HG02623 (cell line): ENCODE results near the gene CAPZA3.
"Not testable (repeated sequence)": the region's sequence is repeated elsewhere in the genome, so short reads cannot be mapped to it uniquely, and the experiment has no call there.

Experiments used
- ATAC-seq: cut with Tn5 transposase; IDR thresholded peaks from one replicate; pipeline ENCODE4 v1.9.1; 2021; ENCODE audit warnings: moderate library complexity; ENCODE audit not compliant: unreplicated experiment

The CAPZA3 gene, protein sequence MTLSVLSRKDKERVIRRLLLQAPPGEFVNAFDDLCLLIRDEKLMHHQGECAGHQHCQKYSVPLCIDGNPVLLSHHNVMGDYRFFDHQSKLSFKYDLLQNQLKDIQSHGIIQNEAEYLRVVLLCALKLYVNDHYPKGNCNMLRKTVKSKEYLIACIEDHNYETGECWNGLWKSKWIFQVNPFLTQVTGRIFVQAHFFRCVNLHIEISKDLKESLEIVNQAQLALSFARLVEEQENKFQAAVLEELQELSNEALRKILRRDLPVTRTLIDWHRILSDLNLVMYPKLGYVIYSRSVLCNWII

DNA sequence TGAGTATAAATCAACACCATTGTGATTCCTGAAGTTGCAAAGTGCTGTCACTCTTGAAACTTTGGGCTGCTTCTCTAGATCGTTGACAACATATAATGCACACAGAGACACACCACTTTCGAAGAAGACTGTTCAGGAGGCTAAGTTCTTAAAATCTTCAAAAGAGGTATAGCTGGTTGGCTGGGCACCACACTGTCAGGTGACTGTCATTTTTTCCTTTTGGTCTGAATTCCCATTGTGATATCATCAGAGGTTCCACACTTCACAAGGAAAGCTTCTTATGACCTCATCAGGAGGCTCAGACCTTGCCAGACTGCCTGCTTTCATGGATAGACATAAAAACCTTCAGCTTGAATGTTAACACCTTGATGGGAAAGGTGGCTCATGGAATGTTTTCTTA is at the start of gene CAPZA3, which contains the start of gene PLCZ1:
Gene CAPZA3, plus strand, starts transcription at position 301 of the 400 bp plus-strand sequence. CDS start 150 bp downstream, outside the sequence.
Gene PLCZ1, minus strand, starts transcription at position 194 of the 400 bp plus-strand sequence. CDS start 641 bp downstream, outside the sequence.
- ATAC-seq: no peak

DNA sequence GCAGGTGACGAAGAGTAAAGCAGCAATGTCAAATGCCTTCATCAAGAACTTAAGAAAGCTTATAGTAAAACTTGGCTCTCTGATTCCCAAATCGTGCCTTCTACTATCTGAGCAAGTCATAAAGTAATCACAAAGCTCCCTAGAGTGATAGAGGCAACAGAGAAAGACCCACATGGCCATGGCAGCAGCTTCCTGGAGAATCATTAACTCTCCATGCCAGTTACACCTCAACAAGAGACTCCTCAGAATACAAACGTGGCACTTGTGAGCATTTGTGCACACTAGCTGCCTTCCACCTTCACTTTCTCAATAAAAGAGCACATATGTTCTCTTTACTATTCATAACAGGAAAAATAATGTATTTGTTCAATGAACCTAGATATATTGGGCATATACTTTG is 48.1 kb upstream of the CAPZA3 start:
- no peak for ATAC-seq

DNA sequence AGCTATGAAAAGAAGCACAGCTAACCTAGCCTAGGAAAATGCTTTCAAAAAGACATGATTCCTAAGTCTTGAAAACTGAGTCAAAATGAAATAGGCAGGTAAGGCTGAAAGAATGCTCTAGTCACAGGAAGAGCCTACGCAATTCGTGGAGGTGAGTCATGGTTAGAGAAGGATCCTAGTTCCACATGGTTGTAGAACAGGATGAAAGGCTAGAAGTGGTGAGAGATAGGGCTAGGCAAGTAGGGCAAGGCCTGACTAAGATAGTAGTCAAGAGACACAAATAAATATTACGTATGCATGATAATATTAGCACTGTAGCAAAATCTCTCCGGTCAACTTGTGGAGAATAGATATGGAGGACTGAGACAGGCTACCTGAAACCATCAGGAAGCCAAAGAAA is 47.3 kb upstream of the CAPZA3 start:
- ATAC-seq: no peak

DNA sequence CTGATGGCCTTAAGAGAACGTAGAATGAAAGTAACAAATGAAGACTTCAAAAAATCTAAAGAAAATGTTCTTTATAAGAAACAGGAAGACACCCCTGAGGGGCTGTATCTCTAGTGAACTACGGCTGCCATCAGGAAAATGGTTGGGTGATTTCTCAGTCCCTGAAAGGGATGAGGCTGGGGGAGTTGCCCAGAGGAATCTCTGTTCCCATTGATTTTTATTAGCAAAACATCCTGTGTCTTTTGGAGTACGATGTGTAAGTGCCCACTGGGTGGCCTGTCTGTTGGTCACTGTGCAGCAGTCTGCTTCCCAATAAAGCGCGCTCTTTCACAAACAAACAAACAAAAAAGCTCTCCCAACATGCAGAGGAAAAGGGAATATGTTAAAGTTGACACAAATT is 43.9 kb upstream of the CAPZA3 start:
- ATAC-seq: not testable (repeated sequence)

DNA sequence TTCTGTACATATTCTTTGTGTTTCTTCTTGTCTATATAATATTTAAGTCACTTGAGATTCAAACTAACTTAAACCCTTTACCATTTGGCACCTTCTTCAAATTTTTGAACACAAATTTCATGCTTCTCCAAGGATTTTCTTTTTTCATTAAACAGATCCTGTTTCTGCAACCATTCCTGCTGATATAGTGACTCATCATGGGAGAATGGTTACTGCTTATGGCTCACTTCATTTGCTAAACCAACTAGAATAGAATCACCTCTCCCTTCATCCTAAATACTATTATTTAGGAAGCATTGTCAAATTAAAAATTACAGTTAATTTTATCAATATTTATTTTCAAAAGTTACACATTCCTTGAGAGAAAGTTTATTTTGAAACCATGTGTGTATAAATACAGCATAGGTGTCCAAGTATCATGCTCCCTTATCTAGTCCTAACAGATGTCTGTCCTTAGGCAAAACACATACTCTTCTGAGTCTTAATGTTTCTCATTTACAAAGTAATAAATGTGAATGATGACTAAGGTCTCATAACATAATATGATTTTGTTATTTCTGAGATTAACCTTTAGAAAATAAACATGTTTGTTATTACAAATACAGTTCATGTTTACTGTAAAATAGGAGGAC is 40.8 kb upstream of the CAPZA3 start:
- no peak for ATAC-seq

DNA sequence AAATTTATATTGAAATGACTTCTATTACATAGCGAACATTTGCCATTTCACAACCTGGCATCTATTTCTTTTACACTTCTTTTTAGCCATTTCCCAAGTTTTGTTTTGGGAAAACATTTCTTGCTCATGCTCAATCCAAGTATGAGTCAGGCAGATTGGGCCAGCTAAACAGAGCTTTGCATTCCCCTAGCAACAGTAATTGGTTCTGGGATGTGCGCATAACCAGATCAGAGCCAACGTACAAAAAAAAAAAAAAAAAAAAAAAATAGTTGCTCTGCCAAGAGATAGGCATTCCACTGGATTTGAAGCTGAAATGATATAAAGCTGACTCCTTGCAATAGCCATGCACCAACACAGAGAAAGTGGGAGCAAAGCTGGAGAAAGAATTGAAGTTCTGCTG is 37.6 kb upstream of the CAPZA3 start:
- no peak for ATAC-seq

DNA sequence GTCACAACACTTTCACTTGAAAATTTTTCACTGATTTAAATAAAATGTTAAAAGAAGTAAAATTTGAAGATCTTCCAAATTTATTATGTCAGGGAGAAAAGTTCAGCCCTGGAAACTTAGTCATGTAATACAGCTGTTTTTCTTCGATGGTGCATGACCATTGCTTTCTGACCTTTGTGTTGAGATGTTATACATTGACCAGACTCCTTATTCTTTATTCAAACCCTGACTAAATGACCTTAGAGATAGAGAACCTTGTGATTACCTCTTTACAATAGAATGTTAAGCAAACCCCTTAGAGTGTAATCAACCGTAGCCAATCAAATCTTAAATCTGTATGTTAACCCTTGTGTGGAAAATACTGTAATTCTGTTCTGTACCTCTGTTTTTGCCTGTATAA is 34.6 kb upstream of the CAPZA3 start:
- ATAC-seq: no peak

DNA sequence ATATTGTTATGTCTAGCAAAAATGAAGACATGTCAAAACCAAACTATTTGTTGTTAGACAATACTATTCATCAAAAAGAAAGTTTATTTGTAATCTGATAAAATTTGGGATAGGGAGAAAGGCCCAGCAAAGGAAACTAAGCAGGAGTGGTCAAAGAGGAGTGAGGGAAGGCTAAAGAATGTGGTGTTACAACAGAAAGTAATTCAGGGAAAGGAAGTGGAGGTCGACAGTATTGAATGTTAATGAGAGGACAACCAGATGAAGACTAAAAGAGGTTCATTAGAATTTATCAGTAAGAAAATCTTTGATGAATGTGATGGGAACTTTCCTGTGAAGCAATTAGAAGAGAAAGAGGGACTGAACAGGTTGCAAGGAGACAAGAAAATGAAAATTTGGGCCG is 34.0 kb upstream of the CAPZA3 start:
- no peak for ATAC-seq

DNA sequence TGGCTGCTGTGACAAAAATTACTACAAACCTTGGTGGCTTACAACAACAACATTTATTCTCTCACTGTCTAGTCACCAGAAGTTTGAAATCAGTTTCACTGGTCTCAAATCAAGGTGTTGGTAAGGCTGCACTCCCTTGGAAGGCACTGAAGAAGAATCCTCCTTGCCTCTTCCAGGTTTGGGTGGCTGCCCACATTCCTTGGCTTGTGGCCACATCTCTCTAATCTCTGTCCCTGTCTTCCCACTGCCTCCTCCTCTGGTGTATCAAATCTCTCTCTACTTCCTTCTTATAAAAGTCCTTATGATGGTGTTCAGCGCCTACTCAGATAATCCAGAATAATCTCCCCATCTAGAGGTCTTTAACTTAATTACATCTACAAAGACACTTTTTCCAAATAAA is 31.1 kb upstream of the CAPZA3 start:
- no peak for ATAC-seq

DNA sequence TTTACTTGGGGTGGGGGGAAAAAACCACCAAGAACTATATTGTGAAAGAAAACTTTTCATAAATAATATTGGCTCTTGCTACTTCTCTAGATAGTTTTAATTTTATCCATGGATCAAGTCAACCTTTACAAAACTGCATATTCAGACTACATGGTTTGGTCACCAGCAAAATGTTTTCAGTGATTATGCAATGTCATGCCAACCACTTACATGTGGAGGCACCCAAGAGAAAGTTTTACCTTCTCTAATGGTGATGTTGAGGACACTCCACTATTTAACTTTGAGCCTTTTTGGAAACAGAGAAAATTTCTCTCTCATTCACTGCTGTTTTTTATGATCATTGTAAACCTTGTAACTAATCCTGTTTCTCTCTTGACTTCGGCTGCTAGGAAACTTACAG is 21.7 kb upstream of the CAPZA3 start:
- ATAC-seq: no peak

DNA sequence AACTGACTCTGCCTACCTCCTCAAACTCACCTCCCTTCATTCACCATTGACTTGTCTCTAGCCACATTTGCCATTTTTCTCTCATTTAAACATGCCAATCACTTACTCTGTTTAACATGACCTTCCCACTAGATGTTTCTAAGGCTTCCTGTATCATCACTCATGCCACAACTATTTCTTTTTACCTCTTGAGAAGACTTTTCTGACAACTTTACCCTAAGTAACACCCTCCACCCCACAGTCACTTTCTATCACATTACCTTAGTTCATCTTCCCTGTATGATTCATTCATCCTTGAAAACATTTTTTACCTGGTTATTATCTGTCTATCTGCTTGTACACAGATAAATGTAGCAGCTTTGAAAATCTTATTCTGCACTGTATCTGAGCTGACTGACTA is 19.5 kb upstream of the CAPZA3 start:
- ATAC-seq: no peak

DNA sequence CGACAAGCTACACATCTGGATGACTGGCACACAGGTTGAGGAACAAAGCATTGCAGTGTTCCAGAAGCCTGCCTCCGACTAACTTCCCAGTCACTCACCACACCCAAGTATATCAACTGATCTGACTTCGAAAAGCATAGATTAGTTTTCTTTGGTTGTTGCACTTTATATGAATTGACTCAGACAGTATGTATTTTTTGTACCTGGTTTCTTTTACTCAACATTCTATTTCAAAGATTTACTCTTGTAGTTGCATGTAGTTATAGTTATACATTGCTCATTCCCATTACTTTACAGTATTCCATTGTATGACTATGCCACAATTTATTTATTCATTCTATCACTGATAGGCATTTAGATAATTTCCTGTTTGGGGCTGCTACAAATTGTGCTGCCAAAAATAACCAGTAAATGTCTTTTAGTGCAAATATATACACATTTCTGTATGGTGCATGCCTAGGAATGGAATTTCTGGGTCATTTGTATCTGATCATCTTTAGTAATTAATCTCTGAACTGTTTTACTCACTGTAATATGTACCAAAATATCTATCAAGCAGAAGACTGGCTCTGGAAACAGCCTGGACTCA is 17.9 kb upstream of the CAPZA3 start:
- ATAC-seq: no peak

DNA sequence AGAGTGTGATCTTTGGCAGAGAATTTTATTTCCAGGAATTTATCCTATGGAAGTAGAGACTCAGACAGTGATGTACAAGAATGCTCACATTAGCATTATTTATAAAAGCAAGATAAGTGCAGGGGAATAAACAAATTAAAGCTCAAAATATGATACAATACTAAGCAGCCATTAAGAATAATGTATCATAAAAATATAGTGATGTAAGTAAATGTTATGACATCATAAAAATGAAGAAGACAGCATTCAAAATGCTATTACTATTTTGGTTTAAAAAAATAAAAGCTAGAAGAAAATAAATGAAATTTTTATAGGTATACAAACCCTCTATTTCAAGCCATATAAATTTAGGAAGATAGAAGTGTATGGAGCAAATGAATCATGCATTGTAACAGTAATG is 17.2 kb upstream of the CAPZA3 start:
- no peak for ATAC-seq

DNA sequence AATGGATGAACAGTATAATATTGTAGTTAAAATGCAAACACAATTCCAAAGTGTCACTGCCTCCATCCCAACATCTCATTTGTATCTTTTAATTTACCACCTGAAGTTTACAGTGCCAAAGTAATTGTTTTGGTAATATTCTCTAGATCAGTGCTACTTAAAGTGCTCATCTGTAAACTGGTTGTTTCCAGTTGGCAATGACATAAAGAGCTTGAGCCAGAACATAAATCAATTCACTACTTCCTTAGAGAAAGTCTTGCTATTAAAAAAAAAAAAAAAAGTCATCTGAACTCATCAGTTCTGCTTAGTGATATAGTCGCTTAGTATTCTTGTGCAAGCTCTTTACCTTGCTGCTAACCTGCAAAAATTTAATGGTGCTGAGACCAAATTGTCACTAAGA is 16.5 kb upstream of the CAPZA3 start:
- no peak for ATAC-seq

DNA sequence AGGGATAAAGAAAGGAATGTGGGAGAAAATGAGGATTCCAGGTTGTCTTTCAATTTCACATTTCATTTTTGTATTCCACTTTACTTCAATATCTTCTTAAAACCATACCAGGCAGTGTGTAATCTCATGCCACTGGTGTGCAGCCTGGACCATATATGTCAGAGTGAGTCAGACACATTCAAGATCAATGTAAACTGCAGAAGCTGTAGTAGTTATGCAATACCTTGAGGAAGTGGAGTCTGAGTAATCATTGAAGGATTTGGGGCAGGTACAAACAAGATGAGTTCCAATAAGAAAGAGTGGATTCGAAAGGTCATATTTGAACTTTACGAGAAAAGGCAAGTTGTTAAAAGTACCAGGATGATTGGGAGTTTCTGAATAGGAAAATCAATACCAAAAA is 14.2 kb upstream of the CAPZA3 start:
- no peak for ATAC-seq

DNA sequence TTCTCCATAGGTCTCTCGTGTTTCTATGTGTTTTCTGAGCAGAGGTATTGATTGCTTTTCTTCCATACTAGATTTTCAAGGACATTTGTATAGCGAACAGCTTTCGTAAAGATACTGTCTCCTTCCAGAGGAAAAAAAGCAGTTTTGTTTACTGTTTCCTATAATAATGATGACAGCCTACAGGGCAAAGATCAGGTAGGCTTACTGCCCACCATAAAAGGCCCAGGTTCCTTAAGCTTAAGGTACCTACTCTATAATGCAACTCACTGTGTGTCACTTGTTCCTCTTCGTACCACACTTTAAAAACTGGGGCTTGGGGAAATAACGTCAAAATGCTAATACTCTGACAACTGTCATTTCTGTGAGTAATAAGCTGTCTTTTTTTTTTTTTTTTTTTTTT is 6.8 kb upstream of the CAPZA3 start:
- ATAC-seq: no peak

DNA sequence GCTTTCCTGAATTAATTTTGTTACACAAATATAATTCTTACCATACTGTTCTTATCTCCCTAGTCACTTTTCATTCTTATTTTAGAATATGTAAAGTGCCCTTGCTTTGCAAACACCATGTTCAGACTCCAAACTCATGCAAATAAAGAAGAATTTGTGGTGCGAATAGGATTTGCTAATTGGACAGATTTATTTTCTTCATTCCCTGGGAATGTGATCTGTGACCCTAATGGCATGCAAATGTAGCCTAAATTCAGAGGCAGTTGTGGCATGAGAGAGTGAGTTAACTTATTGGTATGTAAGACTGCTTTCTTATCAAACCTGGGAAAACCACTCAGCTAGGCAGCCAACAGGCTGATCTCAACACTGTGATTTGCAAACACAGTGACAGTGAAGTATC is 10.0 kb downstream of the CAPZA3 start:
- no peak for ATAC-seq

DNA sequence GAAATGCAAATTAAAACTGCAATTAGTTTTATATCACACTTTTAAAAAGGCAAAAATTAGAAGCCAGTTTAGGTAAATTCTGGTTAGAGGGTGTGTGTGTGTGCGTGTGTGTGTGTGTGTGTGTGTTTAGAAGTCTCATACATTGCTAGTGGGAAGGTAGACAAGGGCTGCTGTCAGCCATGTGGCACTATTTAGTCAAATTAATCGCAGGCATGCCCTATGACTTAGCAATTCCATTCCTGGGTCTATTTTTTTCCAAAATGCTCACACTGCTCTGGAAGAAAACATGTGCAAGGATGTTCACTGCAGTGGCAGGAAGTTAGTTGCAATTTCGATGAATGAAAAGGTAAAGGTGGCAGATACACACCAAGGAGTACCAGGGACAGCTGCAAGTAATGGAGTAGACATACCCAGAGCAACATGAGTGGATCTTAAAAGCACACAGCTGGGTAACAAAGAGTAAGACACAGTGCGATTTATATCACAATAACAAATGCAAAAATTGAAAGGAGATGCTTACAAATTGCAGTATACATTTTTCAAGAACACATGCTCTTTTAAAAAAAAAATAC is 11.6 kb downstream of the CAPZA3 start:
- no peak for ATAC-seq

DNA sequence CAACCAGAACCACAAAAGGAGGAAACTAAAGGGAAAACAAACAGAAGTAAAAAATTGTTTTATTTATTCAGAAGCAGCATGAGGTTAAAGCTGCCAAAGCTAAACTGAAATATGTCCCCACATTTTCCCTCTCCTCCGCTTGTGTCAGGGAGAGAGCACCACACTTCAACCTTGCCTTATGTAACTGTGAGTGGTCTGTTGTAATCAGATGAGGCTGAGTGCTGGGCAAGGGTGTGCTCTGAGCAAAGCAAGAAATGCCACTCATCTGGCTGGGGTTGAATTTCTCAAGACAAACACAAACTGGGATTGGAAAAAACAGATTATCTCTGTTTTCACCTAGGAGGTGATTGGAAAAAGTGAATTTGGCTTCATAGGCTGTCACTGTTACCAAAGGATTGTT is 12.2 kb downstream of the CAPZA3 start:
- no peak for ATAC-seq

DNA sequence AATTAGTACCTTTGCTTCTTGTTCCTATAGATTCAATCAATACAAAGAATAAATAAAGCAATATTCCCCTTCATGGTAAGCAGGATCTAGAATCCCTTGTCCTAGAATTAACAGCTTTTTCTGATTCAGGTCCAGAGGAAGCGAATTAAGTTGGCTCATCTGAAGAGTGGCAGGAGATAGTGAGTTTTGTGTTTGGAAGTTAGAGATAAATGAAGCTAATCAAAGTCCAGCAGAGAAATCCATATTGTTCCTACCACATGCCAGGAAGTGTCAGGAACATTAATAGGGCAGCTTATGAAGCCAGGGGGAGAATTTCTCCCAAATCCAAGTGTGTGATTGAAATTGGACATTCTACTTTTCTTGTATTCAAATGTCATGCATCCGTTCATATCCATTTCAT is 13.9 kb downstream of the CAPZA3 start:
- no peak for ATAC-seq

DNA sequence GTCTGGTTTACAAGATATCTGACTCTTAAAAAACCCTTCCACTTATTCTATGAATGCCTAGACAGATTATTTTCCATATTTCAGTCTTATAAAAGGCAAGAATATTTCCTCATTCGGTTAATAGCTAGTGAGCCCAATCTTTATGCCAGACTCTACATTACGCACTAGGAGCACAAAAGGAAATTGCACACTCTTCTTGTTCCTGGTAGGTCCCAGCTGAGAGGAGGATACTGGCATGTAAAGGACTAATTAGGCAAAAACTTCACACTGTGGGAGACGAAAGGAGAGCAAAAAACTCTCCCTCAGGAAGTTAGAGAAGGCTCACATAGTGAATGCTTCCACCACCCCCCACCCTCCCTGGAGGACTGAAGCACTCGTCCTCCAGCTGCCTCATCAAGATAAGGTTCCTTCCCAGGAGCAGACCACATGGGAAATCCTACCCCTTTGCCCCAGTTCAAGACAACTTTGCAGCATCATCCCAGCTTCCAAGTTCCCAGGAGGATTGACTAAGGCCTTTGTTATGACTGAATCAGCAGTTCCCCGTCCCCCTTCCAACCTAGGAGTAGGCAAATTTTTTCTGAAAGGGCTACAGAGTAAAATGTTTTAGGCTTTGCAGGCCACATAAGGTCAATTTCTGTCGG is 14.5 kb downstream of the CAPZA3 start:
- ATAC-seq: no peak

DNA sequence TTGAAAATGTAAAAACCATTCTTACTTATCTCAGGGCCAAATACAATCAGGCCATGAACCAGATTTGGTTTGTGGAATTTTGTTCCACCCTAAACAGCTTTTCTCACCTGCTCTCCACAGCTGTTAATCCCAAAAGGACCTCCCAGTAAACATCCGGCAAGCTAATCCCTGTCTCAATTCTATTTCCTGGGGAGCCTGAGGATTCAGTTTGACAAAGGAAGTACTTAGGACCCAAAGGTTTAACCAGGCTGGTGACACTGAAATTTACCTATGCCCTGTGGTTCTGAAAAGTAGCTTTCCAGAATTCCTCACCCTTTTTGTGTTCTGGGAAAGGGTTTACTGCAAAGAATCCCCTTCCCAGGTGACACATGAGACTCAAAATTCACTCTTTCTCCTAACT is 15.0 kb downstream of the CAPZA3 start:
- no peak for ATAC-seq
